C4-2B (cell line): ENCODE results near the gene SLC29A2.

Experiments
- CTCF ChIP-seq: fragments of 450-650 bp; conservative IDR thresholded peaks from 2 replicates; pipeline ENCODE4 v1.5.1; 2017; ENCODE audit warnings: mild to moderate bottlenecking
- ZFX ChIP-seq: fragments of 450-650 bp; IDR thresholded peaks from 2 replicates; pipeline ENCODE4 v1.6.1; 2017

DNA sequence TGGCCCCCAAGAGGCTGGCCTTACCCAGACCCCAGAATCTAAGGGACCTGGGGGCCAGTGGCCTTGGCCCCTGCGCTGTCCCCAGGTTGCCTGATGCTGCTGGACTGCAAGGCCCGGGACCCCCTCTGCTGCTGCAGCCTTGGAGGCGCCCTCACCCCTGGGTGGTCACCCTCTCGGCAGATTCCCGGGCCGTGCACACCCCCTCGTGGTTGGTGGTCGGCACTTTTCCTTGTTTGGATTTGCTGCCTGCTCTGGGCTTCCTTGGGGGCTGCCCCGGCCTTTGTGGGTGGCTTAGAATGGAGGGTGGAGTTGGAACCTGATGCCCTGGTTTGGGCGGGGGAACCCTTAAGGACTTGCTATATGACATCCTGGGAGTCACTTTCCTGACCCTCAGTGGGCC, 40.6 kb downstream of the SLC29A2 start:
- TF ChIP-seq CTCF (no peak), ZFX (no peak)
